NCI-H146 (cell line): ENCODE measurements around the gene UBE2L5.
A peak's percentile ranks its signal among the peaks of the same experiment; 100 is the strongest.

Experiments used
- DNase-seq: peaks from one replicate; lab custom pipeline; 2025; lab: John Stamatoyannopoulos, UW

Gene UBE2L5

GRCh38 chr13:30422054-30422839, at the start of gene UBE2L5:
UBE2L5 (plus strand) TSS chr13:30422493; CDS start chr13:30427991, 5,498 bp downstream.
- peak; percentile 72 for DNase-seq

GRCh38 chr13:30373727-30374126, 48.6 kb upstream of the UBE2L5 start:
- no peak for DNase-seq

- no peak for DNase-seq
These were observed 46.9 kb upstream of the UBE2L5 start for GRCh38 chr13:30375265-30375835.

GRCh38 chr13:30376426-30377311, 45.6 kb upstream of the UBE2L5 start:
- no peak for DNase-seq

- no peak for DNase-seq
These were observed 45.0 kb upstream of the UBE2L5 start for GRCh38 chr13:30377312-30377685.

- no peak for DNase-seq
These were observed 44.1 kb upstream of the UBE2L5 start for GRCh38 chr13:30378191-30378590.

GRCh38 chr13:30381049-30381448, 41.2 kb upstream of the UBE2L5 start:
- DNase-seq: no peak

- no peak for DNase-seq
These were observed 39.3 kb upstream of the UBE2L5 start for GRCh38 chr13:30382836-30383525.

GRCh38 chr13:30388406-30389283, 33.6 kb upstream of the UBE2L5 start:
- no peak for DNase-seq

GRCh38 chr13:30391956-30392680, 30.2 kb upstream of the UBE2L5 start:
- no peak for DNase-seq

- DNase-seq: no peak
These were observed 29.6 kb upstream of the UBE2L5 start for GRCh38 chr13:30392681-30393045.

GRCh38 chr13:30394751-30395191, 27.5 kb upstream of the UBE2L5 start:
- DNase-seq: no peak

- peak; percentile 51 for DNase-seq
These were observed 26.8 kb upstream of the UBE2L5 start for GRCh38 chr13:30395192-30396158.

GRCh38 chr13:30396434-30397075, 25.7 kb upstream of the UBE2L5 start:
- no peak for DNase-seq

GRCh38 chr13:30398601-30399072, 23.7 kb upstream of the UBE2L5 start:
- DNase-seq: no peak

GRCh38 chr13:30400376-30400775, 21.9 kb upstream of the UBE2L5 start:
- no peak for DNase-seq

- DNase-seq: no peak
These were observed 20.9 kb upstream of the UBE2L5 start for GRCh38 chr13:30401347-30401746.

GRCh38 chr13:30403456-30403855, 18.8 kb upstream of the UBE2L5 start:
- no peak for DNase-seq

GRCh38 chr13:30404207-30404606, 18.1 kb upstream of the UBE2L5 start:
- no peak for DNase-seq
